Tibial nerve (tissue), 4 donors: Measurements from ENCODE around the gene DLK1.

Experiments used
- EP300 ChIP-seq, 2 donors: sonication (generic); formaldehyde crosslinking; IDR thresholded peaks; one replicate each; pipeline ENCODE4 v1.6.1; 2017; ENCODE audit warnings: antibody characterized with exemption in 2 of 2, mild to moderate bottlenecking in 1 of 2
- POLR2A ChIP-seq, 2 donors: fragments of 450-650 bp; IDR thresholded peaks; one replicate each; pipeline ENCODE4 v1.6.1; 2017; ENCODE audit warnings: antibody characterized with exemption in 2 of 2, mild to moderate bottlenecking in 2 of 2, moderate library complexity in 2 of 2
- TF ChIP-seq, protein P1 (sequence below), 5 experiments: fragments of 200-600 bp in 3 of 5; fragments of 450-650 bp in 2 of 5; sonication (generic) in 3 of 5; IDR thresholded peaks; one replicate each; pipeline ENCODE4 v1.5.1; 2016 to 2019; ENCODE audit warnings: antibody characterized with exemption in 5 of 5, mild to moderate bottlenecking in 3 of 5, moderate library complexity in 2 of 5

- no peak for TF ChIP-seq POLR2A (IDR thresholded peaks at IDR 0.05)
- TF ChIP-seq, protein P1, sequence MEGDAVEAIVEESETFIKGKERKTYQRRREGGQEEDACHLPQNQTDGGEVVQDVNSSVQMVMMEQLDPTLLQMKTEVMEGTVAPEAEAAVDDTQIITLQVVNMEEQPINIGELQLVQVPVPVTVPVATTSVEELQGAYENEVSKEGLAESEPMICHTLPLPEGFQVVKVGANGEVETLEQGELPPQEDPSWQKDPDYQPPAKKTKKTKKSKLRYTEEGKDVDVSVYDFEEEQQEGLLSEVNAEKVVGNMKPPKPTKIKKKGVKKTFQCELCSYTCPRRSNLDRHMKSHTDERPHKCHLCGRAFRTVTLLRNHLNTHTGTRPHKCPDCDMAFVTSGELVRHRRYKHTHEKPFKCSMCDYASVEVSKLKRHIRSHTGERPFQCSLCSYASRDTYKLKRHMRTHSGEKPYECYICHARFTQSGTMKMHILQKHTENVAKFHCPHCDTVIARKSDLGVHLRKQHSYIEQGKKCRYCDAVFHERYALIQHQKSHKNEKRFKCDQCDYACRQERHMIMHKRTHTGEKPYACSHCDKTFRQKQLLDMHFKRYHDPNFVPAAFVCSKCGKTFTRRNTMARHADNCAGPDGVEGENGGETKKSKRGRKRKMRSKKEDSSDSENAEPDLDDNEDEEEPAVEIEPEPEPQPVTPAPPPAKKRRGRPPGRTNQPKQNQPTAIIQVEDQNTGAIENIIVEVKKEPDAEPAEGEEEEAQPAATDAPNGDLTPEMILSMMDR (IDR thresholded peaks at IDR 0.05), result no peak
- TF ChIP-seq EP300 (IDR thresholded peaks at IDR 0.05), result no peak
Observed at GRCh38 chr14:100764471-100765115, 37.9 kb downstream of the DLK1 start.
